NCI-H2081 treated with DMSO at 0.1 percent for 48 hours (cell line): ENCODE measurements around the gene PI4KB.

Experiments used
- DNase-seq: peaks from one replicate; lab custom pipeline; 2025; lab: John Stamatoyannopoulos, UW

PI4KB gene

DNA sequence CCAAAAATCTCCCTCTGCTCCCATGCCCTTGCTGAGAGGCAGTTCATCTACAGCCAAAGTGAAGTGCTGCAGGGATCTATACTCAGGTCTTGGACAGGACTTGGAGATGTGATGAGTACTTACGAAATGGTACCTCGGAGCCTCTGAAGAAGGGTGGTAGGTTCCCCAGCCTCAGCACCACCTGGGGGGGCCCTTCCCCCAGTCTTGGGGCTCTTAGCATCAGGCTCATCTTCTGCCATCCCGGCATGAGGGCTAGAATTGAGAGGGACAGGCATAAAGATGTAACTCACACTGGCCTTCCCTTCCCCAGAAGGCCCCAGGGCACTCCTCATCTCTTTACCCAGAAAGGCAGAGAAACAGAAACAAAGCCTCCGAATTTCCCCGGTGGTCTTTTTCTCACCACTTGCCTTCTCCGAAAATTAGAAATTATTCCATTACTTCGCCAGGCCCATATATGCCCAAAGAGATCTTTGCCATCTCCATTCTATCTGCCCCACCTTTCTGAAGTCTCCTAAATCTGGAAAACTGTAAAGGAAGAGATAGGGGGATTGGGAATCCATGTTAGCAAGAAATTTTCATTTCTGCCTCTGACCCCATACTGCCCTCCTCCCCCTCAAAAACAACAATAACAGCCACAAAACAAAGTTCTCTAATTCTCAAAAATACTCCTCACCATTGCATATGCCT lies 19.0 kb upstream of the PI4KB start:
- no peak for DNase-seq

DNA sequence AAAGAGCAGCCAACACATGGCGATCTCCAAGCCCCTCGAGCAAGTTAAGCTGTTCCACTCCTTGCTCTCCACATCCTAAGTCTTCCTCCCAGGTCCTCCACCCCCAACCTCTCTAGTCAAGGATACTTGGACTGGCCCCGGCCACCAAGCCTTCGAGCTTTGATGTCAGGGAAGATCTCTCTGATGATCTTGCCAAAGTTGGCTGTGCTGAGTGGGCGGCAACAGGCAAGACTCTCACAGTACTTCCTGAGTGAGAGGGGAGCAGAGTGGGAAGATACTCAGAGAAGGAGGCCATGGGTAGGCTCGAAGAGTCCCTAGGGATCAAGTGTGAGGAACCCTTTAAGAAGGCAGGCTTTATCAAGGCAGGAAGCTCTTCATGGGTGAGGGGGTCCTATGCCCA lies 17.1 kb upstream of the PI4KB start:
- no peak for DNase-seq

DNA sequence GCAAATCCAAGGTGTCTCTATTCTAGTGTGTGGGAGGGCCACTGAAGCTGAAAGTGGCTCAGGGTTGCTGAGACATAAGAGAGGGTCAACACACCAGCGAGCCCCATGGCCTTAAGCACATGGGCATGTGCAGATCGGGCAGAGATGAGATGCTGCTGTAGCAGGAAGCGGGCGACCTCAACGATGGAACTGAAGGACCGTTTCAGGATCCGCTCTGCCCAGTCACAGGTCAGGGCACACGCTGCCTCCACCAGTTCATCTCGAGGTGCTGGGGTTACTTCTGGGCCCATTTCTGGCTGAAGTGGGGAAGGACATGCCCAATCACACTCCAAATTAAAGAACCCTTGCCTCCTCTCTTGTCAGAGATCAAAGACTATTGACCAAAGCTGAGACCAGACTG lies 16.4 kb upstream of the PI4KB start:
- DNase-seq: no peak

DNA sequence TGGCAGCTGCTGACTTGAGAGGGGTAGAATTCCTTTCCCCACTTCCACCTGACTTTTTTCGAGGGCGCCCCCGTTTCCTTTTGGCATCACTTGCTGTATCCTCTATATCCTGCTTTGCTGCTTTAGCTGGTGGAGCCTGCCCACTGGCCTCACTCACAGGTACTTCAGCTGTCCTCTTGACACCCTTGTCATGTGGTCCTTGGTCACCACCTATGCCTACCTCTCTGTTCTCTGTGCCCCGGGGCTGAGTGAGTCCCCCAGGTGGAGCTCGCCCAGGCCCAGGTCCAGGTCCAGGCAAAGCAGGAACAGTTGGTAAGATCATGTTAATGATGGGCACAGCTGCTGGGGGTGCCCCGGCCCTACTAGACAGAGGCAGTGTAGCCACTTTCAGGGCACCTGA lies 15.4 kb upstream of the PI4KB start:
- no peak for DNase-seq

DNA sequence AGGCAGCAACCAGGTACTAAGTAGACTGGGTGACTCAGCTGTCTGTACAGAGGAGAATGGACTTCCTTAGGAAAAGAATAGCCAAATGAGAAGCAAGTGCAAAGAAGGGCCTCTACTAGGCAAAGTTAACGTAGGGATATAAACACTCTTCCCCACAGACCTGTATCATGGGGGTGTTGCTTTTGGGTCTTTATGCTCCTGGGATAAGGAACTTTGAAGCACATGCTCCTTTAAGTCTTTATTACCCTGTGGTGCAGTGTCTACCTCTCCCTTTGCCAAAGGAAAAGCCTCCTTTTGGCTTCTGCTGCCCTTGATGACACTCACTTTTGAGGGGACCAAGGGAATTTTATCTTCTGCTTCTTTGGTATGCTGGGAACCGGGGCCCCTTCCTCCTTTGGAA lies 14.8 kb upstream of the PI4KB start:
- DNase-seq: no peak

DNA sequence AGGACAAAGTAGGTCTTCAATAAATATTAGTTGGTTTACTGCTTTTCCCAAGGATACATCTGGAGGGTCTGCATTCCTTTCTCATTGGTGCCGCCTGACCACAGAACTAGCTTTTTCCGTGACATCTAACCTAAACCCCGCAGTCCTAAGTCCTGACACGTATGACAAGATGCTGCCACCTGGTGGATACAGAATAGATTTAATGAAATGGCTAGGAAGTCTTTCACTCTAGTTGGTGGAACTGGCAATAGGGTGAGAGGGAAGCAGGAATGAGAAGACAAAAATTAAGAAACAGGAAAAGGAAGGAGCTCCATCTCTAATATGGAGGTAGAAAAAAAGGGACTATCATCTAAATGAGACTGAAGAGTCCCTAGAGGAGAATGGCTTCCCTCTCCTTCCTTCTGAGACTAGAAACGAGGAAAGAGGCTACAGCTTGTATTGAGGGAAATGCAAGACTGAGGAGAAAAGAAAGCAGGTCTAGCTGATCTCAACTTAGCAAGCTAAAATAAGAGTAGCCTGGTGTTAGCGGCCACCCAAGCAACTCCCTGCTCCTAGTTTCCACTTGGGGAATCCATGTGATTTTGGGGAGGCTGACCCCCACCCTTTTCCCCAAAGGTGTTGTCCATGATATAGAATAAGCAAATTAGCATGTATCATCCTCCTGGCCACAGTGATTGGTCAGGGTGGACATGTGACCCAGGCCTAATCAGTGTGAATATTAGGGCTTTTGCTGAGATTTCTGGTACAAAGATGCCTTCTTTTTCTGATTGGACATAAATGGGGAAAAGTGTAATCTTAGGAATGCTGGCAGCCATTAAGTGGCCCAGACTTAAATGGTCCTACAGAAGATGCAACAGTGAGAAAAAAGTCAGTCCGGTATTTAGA lies 13.9 kb upstream of the PI4KB start:
- DNase-seq: peak; percentile 68

DNA sequence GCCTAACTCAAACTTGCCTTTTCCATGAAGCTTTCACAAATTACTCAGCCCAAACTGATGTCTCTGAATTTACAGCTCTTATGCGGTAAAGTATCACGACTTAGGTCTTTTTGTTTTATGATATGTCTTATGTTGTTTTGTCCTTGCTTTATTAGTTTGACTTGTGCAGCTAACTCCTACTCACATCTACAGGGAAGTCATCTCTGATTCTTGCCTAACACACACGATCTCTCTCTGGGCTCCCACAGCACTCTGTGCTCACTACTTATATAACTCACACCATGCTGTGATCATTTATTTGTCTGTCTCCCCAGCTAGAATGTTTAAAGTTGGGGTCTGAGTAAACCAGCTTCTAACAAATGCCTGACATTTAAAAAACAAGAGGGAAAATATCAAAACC lies 9.3 kb upstream of the PI4KB start:
- DNase-seq: no peak

DNA sequence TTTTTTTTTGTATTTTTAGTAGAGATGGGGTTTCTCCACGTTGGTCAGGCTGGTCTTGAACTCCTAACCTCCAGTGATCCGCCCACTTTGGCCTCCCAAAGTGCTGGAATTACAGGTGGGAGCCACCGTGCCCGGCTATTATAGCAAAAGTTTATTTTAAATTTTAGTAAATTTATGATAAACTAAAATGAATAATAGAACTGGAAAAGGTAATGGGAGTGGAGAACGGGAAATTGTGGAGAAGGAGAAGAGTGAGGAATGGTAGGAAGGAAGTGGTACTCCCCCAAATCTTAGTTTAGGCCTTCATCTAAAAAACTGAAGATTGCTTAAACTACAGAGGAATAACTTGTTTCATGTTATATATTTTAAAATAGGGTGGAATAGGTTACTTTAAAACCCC lies 7.6 kb upstream of the PI4KB start:
- no peak for DNase-seq

DNA sequence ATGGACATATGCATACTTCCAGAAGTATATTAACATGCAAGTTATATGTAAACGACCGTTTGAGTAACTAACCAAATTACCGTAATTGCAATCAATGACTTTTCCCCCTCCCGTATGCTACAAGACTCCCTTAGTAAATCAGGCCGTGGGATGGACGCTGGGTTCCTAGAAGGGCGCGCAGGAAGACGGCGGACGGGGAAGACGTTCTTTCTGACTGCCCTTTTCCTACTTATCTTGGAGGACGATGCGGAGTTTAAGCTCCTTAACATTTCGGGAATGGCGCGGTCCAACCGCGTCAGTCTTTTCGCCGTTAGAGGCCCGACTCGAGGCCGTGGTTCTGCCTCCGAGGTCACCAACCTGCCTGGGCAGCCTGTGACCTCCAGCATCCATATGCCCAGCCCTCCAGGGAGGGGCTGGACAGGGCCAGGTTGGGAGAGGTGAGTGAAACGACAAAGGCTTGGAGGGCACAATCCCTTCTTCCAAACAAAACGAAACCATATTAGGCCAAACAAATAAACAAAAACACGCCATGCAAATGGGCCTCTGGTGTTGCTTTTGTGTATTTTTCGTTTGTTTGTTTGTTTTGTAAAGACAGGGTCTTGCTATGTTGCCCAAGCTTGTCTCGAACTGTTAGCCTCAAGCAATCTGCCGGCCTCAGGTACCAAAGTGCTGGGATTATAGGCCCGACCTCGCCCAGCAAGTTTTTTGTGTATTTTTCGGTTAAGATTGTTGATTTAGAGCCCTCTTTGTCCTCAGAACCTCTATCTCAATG lies 873 bp upstream of the PI4KB start:
- no peak for DNase-seq

DNA sequence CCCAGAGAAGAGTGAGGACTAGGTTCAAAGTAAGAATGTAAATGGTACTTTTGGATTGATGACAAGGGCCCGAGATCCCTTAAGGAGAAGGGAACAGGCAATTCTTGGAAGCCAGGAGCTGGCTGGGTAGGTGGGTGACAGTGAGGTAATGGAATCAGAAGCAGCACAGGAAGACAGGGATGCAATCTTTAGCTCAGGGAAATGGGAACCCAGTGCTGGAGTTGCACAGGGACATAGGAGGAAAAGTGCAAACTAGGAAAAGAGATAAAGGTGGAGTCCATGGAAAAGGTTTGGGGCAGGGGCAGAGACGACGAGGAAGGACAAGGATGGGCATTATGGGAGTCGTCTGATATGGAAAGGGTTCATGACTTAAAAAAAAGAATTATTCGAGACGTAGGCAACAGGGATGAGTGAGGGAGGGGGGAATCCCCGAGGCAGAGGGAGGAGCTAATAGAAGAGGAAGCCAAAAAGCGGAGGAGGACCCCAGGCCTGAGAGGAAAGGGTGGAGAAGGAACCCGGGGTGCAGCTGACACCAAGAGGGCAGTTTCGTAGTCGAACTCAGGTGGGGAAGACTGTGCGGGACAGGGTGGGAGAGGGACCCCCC lies 495 bp downstream of the PI4KB start:
- no peak for DNase-seq

DNA sequence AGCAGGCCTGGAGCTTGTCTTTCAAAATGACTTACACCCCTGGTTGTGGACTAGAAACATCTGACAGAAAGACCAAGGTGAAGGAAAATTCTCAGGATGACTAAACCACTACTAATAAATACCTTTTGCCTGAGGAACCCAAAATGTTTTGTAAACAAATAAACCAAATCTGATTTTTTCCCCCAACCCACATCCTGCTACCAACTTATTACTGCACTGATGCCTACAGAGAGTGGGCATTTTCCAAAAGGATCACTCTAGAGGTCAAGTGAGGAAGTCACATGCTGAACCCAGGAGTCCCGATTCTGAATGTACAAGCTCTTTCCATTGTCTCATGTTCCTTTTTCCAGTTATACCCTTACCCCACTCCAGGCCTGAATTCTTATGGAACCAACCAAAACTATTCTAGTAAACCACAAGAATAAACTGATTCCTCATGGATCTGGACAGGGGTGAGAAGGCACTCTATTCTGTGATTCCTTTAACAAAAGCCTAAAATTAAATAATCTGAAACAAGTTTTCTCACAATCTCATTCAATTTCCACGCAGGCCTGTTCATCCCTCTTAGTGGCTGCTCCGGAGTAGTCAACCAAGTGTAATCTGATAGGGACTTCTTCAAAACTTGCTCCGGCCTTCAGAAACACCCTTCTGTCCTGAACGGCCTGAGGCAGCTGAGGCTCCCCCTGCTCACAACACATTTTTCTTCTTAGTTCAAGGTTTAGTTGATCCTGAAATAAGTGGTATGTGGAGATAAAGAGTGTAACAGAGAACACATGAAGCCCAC lies 1.4 kb downstream of the PI4KB start:
- no peak for DNase-seq

DNA sequence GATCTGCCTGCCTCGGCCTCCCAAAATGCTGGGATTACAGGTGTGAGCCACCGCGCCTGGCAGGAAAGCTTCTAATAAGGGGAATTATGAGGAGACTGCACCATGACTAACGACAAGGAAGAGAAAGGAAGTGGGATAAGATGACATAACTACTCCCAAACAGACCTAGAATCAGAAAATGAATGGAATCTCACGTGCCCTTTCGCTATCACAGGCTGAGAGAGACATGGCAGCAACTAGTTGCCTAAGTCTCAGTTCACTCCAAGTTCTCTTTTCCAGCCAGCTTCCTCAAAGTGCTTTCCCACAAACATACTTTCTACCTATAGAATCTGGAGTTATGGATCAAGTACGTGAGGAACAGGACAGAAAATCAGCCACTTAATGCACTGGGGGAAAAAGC lies 2.0 kb downstream of the PI4KB start:
- DNase-seq: no peak

DNA sequence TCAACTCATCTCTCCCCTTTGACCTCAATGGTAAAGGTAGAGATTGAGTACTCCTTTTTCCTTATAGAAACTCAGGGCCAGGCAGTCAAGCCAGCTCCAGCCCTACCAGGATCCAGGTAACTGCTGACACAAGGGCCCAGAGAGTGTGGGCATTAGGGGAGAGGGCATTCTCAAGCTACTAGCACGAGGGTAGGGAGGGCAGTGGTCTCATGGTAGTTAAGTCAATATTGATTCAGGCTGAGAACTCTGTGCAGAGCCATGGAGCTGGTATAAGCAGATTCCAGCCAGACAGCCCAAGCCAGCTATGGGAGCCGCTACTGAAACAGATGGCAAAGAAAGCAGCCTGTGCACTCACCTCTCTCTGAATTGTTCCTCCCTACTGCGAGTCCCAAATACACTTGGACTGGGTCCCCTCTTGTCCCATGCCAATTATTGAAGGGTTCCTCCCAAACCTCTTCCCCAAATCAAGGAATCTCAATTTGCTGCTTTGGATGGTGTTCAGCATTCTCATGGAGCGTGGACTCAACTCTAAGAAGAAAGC lies 2.8 kb downstream of the PI4KB start:
- DNase-seq: no peak

DNA sequence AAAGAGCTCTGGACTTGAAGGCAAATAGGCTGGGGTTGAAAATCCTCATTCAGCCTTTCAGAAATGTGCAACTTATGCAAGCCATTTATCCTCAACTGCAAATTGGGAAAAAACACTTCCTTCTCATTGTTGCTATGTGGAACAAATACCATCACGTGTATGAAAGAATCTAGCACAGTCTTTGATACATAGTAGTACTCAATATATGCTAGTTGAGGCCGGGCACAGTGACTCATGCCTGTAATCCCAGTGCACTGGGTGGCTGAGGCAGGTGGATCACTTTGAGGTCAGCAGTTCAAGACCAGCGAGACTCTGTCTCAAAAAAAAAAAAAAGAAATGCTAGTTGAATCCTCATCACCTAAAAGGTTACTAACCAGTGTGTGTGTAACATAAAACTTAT lies 8.2 kb downstream of the PI4KB start:
- no peak for DNase-seq

DNA sequence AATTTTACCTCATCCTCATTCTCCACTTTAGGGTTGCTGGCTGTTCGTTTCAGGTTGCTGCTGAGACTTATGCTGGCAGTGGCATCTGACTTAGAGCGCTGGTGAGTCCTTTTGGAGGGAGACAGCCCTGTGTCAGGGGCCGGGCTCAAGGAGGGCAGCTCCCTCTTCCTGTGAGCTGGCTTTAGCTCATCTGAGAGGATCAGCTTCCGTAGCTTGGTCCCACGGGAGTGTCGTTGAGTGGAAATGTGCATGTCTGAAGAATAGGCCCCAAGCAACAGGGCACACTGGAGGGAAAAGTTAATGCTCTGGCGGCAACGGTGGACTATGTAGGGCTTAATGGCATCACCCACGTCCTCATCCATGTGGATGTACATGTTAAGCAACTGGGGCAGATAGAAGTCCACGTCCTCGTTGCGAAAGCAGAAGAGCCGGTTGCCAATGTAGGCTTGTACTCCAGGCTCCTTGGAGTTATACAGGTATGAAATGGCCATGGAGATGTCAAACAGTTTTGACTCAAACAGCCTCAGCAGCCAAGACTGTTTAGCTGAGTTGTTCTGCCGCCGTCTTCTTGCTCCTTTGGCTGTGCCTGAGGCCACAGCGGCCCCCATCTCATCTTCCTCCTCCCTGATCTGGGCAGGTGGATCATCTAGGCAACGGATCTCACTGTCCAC lies 11.5 kb downstream of the PI4KB start:
- no peak for DNase-seq

DNA sequence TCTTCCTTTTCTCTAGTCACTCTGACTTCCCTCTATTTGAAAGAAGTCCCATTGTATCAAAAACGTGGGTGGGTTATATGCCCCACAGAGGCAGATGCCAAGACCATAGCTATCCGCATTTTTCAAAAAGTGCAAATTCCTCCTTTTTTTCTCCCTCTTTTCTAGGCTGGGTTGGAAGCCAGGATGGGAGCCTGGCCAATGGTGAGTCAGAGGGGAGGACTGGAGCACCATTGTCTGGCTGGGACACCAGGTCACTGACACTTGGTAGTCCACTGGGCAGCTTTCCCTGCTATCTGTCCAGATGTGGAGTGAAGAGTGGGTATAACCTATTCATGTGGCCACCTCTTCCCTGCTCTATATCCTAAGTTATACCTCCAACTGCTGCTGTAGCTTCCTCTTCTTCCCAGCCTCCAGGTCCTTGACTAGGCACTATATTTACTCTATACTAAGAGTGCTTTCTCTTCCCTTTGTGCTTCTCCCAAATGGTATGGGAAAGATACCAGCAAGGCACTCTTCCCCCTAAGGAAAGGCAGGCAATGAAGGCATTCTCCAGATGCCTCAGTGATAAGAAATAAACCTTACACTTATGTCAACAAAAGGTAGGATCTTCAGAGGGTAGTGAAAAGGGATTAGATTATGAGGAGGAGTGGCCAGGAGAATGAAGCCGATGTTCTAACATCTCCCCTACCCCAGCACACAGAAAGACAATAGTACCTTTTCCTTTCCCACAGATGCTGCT lies 12.9 kb downstream of the PI4KB start:
- DNase-seq: no peak

DNA sequence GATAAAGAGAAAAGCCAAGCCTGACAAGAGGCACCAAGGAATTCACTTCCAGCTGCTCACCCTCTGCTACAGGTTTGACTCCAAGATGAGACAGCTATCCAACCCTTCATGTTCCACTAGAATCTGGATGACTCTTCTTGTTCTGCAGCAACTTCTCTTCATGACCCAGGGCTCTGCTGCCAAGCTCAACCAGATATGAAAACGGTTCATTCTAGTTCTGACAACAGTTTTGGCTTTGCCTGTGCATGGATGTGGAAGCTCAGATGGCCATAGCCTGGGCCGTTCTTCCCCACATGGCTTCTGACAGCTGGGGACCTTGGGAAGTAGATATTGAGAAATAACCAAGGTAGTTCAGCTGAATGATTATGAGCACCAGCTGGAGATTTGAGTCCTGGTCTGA lies 13.7 kb downstream of the PI4KB start:
- DNase-seq: no peak

DNA sequence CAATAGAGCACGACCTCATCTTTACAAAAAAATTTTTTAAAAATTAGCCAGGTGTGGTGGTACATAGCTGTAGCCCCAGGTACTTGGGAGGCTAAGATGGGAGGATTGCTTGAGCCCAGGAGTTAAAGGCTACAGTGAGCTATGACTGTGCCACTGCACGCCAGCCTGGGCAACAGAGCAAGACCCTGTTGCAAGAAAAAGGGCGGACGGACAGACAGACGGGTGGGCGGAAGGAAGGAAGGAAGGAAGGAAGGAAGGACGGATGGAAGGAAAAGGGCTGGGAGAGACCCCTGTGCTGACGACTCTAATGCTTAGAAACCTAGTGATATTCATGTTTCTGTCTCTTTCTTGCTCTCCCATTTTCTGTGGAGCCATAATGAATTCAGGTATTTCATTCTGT lies 14.4 kb downstream of the PI4KB start:
- DNase-seq: no peak

DNA sequence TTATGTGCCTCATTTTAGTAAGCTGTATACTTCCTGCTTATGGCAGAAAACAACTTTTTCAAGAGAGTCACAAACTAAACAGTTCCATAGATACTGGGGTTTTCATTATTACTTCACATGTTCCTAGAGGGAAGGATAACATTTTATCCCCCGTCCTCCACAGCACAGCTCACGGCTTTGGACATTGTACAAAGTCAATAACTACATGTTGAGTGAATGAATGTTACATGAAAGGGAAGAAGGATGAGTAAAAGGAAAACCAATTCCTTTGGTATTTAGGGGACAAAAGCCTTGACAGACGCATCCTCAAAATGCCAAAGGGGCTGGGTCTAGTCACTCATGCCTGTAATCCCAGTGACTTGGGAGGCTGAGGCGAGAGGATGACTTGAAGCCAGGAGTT lies 14.8 kb downstream of the PI4KB start:
- DNase-seq: no peak
